IMR-90 (cell line): ENCODE results near the gene TGDS. TPM values are rescaled to one million over a fixed set of nuclear protein-coding genes. Genes with fewer than 3 reads are reported as not detected.

ENCODE experiments used
- ATAC-seq: fragments of 200-7000 bp; cut with Tn5 transposase; 2 replicates; pipeline ENCODE4 v1.9.1; 2020; ENCODE audit warnings: low read depth, mild to moderate bottlenecking, moderate library complexity
- BruUV-seq: library from RNA; stranded (reverse); fragments of 400-500 nt; replicated peaks from 2 replicates; lab custom pipeline; 2021; lab: Mats Ljungman, UMichigan
- CTCF ChIA-PET: fragments of 300-600 bp; formaldehyde crosslinking; extraction: SDS; loops from one replicate; lab custom pipeline; 2021; ENCODE audit warnings: antibody characterized with exemption; lab: Yijun Ruan, JAX
- POLR2A ChIA-PET: fragments of 300-600 bp; sonication (Branson Sonifier 250); formaldehyde crosslinking; loops from one replicate; lab custom pipeline; 2022; ENCODE audit warnings: antibody characterized with exemption; ENCODE audit not compliant: unreplicated experiment; lab: Charles Lee
- DNase-seq: peaks from one replicate; pipeline ENCODE4 v3.0.0; 2013
- H2AFZ ChIP-seq: replicated peaks from 2 replicates; pipeline ENCODE3; 2013; ENCODE audit warnings: low read length, mild to moderate bottlenecking; ENCODE audit not compliant: poor library complexity
- H2AK5ac ChIP-seq: 2 replicates; pipeline ENCODE4 v1.6.1; 2013; ENCODE audit warnings: low read depth, low read length, inconsistent platforms
- H2AK9ac ChIP-seq: replicated peaks from 2 replicates; pipeline ENCODE3; 2013; ENCODE audit warnings: mild to moderate bottlenecking, low read depth, low read length, moderate library complexity; ENCODE audit not compliant: poor library complexity
- H2BK120ac ChIP-seq: 2 replicates; pipeline ENCODE4 v1.6.1; 2013; ENCODE audit warnings: low read depth, low read length, inconsistent platforms
- H2BK15ac ChIP-seq: 3 replicates; pipeline ENCODE4 v1.6.1; 2013; ENCODE audit warnings: low read depth, low read length, inconsistent platforms
- H2BK20ac ChIP-seq: 2 replicates; pipeline ENCODE4 v1.6.1; 2013; ENCODE audit warnings: low read depth, mild to moderate bottlenecking, inconsistent platforms, low read length, moderate library complexity
- H2BK5ac ChIP-seq: 2 replicates; pipeline ENCODE4 v1.6.1; 2013; ENCODE audit warnings: mild to moderate bottlenecking, low read depth, low read length, inconsistent platforms; ENCODE audit not compliant: poor library complexity, severe bottlenecking
- H3K14ac ChIP-seq: replicated peaks from 2 replicates; pipeline ENCODE4 v1.6.1; 2013; ENCODE audit warnings: low read depth, low read length, inconsistent platforms
- H3K18ac ChIP-seq: 2 replicates; pipeline ENCODE4 v1.6.1; 2013; ENCODE audit warnings: low read depth, low read length, control low read depth
- H3K23ac ChIP-seq: 2 replicates; pipeline ENCODE4 v1.6.1; 2013; ENCODE audit warnings: low read depth, low read length, inconsistent platforms
- H3K27ac ChIP-seq: 2 replicates; pipeline ENCODE4 v1.5.1; 2013; ENCODE audit warnings: mild to moderate bottlenecking, control low read depth, low read length; ENCODE audit not compliant: insufficient read depth
- H3K27me3 ChIP-seq: 2 replicates; pipeline ENCODE4 v1.6.1; 2013; ENCODE audit warnings: low read length; ENCODE audit not compliant: control insufficient read depth, insufficient read depth
- H3K36me3 ChIP-seq: 2 replicates; pipeline ENCODE4 v1.6.1; 2013; ENCODE audit warnings: low read length, mixed read lengths; ENCODE audit not compliant: control insufficient read depth, insufficient read depth
- H3K4ac ChIP-seq: 2 replicates; pipeline ENCODE4 v1.6.1; 2013; ENCODE audit warnings: low read depth, low read length, inconsistent platforms
- H3K4me1 ChIP-seq: 2 replicates; pipeline ENCODE4 v1.6.1; 2013; ENCODE audit warnings: low read length, mixed read lengths; ENCODE audit not compliant: control insufficient read depth, insufficient read depth
- H3K4me2 ChIP-seq: 2 replicates; pipeline ENCODE4 v1.6.1; 2013; ENCODE audit warnings: low read depth, mild to moderate bottlenecking, control low read depth, low read length, moderate library complexity
- H3K4me3 ChIP-seq: 2 replicates; pipeline ENCODE4 v1.5.1; 2013; ENCODE audit warnings: low read depth, mild to moderate bottlenecking, control low read depth, low read length, moderate library complexity; ENCODE audit not compliant: insufficient read depth
- H3K56ac ChIP-seq: 2 replicates; pipeline ENCODE4 v1.6.1; 2013; ENCODE audit warnings: low read length, inconsistent platforms; ENCODE audit not compliant: insufficient read depth; ENCODE audit errors: extremely low read depth
- H3K79me1 ChIP-seq, 2 experiments: 2 replicates each; pipeline ENCODE4 v1.6.1; 2013; ENCODE audit warnings: low read length in 2 of 2, inconsistent platforms in 1 of 2, low read depth in 1 of 2
- H3K9ac ChIP-seq: 2 replicates; pipeline ENCODE4 v1.6.1; 2013; ENCODE audit warnings: low read depth, low read length, control low read depth
- H3K9me1 ChIP-seq: 2 replicates; pipeline ENCODE4 v1.6.1; 2013; ENCODE audit warnings: low read length, inconsistent platforms; ENCODE audit not compliant: insufficient read depth
- H3K9me3 ChIP-seq: 2 replicates; pipeline ENCODE4 v1.6.1; 2013; ENCODE audit warnings: low read length; ENCODE audit not compliant: control insufficient read depth, insufficient read depth
- H4K20me1 ChIP-seq: 2 replicates; pipeline ENCODE4 v1.6.1; 2013; ENCODE audit warnings: low read length, inconsistent platforms; ENCODE audit not compliant: insufficient read depth
- H4K5ac ChIP-seq: 2 replicates; pipeline ENCODE4 v1.6.1; 2013; ENCODE audit warnings: mild to moderate bottlenecking, low read depth, low read length, control low read depth
- H4K8ac ChIP-seq, 2 experiments: 2 replicates each; pipeline ENCODE4 v1.6.1; 2013; ENCODE audit warnings: low read depth in 2 of 2, low read length in 2 of 2, control low read depth in 1 of 2, inconsistent platforms in 1 of 2
- H4K91ac ChIP-seq: 2 replicates; pipeline ENCODE4 v1.6.1; 2013; ENCODE audit warnings: low read depth, low read length, inconsistent platforms; ENCODE audit not compliant: insufficient read depth
- BHLHE40 ChIP-seq: fragments of 150-350 bp; IDR thresholded peaks from 2 replicates; pipeline ENCODE4 v1.6.1; 2016; ENCODE audit warnings: mild to moderate bottlenecking, low read depth, low read length
- CEBPB ChIP-seq: IDR thresholded peaks from 2 replicates; pipeline ENCODE4 v1.6.1; 2012; ENCODE audit warnings: low read depth, low read length, improper control_type of control experiment
- FOS ChIP-seq: fragments of 150-350 bp; IDR thresholded peaks from 2 replicates; pipeline ENCODE4 v1.6.1; 2016; ENCODE audit warnings: low read depth, low read length
- MAFK ChIP-seq: IDR thresholded peaks from 2 replicates; pipeline ENCODE4 v1.6.1; 2012; ENCODE audit warnings: low read depth, low read length, improper control_type of control experiment
- MAZ ChIP-seq: IDR thresholded peaks from 2 replicates; pipeline ENCODE4 v1.6.1; 2012; ENCODE audit warnings: low read depth, mild to moderate bottlenecking, low read length, improper control_type of control experiment, moderate library complexity, borderline replicate concordance
- MXI1 ChIP-seq: IDR thresholded peaks from 2 replicates; pipeline ENCODE4 v1.6.1; 2012; ENCODE audit warnings: low read depth, mild to moderate bottlenecking, low read length, moderate library complexity, borderline replicate concordance
- POLR2A ChIP-seq: IDR thresholded peaks from 2 replicates; pipeline ENCODE4 v1.6.1; 2012; ENCODE audit warnings: mild to moderate bottlenecking, low read depth, low read length
- RAD21 ChIP-seq: IDR thresholded peaks from 2 replicates; pipeline ENCODE4 v1.6.1; 2012; ENCODE audit warnings: low read length, improper control_type of control experiment
- RCOR1 ChIP-seq: IDR thresholded peaks from 2 replicates; pipeline ENCODE4 v1.6.1; 2012; ENCODE audit warnings: mild to moderate bottlenecking, low read length, improper control_type of control experiment; ENCODE audit not compliant: insufficient replicate concordance
- RFX5 ChIP-seq: IDR thresholded peaks from 2 replicates; pipeline ENCODE4 v1.8.0; 2012; ENCODE audit warnings: low read depth, mild to moderate bottlenecking, low read length, moderate library complexity
- WGBS, 2 experiments: methylation state at CpG; one replicate each; pipeline versions ENCODE4 v1.1.5 to v1.1.7; 2013; ENCODE audit warnings: missing lambda C conversion rate in 2 of 2; ENCODE audit not compliant: insufficient read length in 1 of 2; ENCODE audit errors: extremely low coverage in 2 of 2; 5-methylcytosine and 5-hydroxymethylcytosine counted together
- dilution Hi-C: fragments of 300-500 bp; cut with HindIII; formaldehyde crosslinking; loops from one replicate; pipeline ENCODE4 v1.14.3; 2018; ENCODE audit warnings: low sequenced_read_pairs; ENCODE audit not compliant: unreplicated experiment
- in situ Hi-C: fragments of 300-500 bp; cut with MboI; formaldehyde crosslinking; loops from 3 replicates; pipeline ENCODE4 v1.14.3; 2019; ENCODE audit warnings: low sequenced_read_pairs, inconsistent platforms, mixed read lengths
- intact Hi-C: fragments of 100-400 bp; cut with micrococcal nuclease; formaldehyde crosslinking; loops from 2 replicates; pipeline ENCODE4 v1.10.0; 2022
- polyA plus RNA-seq, 3 experiments: library from polyadenylated mRNA; depleted of rRNA; stranded (reverse); fragments of >200 nt; gene quantifications; 2 replicates each; pipeline ENCODE4 v1.2.3, GENCODE V29; 2012; ENCODE audit warnings: low replicate concordance in 1 of 3
- total RNA-seq: library from RNA; depleted of rRNA; stranded (reverse); fragments of >200 nt; gene quantifications from 2 replicates; pipeline ENCODE4 v1.2.3, GENCODE V29; 2012
- TF ChIP-seq, protein P1 (sequence below): fragments of 150-350 bp; IDR thresholded peaks from 2 replicates; pipeline ENCODE4 v1.6.1; 2016; ENCODE audit warnings: low read depth, mild to moderate bottlenecking, low read length, moderate library complexity, borderline replicate concordance
- TF ChIP-seq, protein P2 (sequence below): fragments of 150-350 bp; IDR thresholded peaks from 2 replicates; pipeline ENCODE4 v1.6.1; 2017; ENCODE audit warnings: mild to moderate bottlenecking, antibody characterized with exemption, low read length, low read depth
- TF ChIP-seq, protein P3 (sequence below): conservative IDR thresholded peaks from 2 replicates; pipeline ENCODE4 v1.5.1; 2012; ENCODE audit warnings: mild to moderate bottlenecking, low read depth, low read length, improper control_type of control experiment

The TGDS gene
- total and polyA plus RNA-seq, 2 of the 4 experiments (the other 2 are of a cell fraction): 9.6 to 15.6 TPM

DNA sequence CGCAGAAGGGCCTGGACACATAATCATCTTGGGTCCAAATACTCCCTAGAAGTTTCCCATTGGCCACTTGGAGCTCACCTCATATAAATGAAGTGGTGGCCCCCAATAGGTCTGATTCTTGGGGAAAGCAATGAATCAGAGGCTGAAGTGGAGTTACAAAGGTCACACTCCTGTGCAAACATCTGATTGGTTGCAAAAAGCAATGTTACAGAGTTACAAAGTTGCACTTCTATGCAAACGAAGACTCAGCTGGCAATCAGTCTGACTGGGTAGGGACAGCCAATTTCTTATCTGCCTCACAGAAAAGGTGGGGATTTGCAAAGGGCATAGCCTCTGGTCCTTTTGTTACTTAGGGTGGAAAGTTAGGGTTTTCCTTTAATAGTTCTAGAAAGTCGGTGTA is 3.9 kb upstream of the TGDS start:
- Histone ChIP-seq H3K4ac (no peak overlapping the region), H3K23ac (no peak overlapping the region), H3K79me1 (peaks cover 19 to 37% of the 10 kb centered on the region in 2 experiments), H3K4me3 (no peak overlapping the region), H3K14ac (no peak overlapping the region), H3K27ac (no peak overlapping the region), H3K56ac (no peak overlapping the region), H4K5ac (no peak overlapping the region), H4K20me1 (peaks cover 2% of the 10 kb centered on the region; the same call in 1 of the 2 replicates), H3K18ac (no peak overlapping the region), H3K9me1 (peaks cover 4% of the 10 kb centered on the region; the same call in 1 of the 2 replicates), H2BK20ac (no peak overlapping the region), H3K9me3 (no peaks in the 10 kb centered on the region), H4K91ac (no peak overlapping the region), H2AK9ac (no peak overlapping the region), H4K8ac (no peak overlapping the region), H3K4me1 (peaks cover 8% of the 10 kb centered on the region), H3K27me3 (no peaks in the 10 kb centered on the region), H3K4me2 (no peak overlapping the region), H3K36me3 (no peaks in the 10 kb centered on the region), H2AK5ac (no peak overlapping the region), H2AFZ (no peak overlapping the region), H2BK120ac (no peak overlapping the region), H2BK5ac (no peak overlapping the region), H2BK15ac (no peak overlapping the region), H3K9ac (no peak overlapping the region)
- intact Hi-C loops (loop anchor here (10.0 kb wide), 1 partner anchor 1765 kb away; no protein-coding TSS in a partner anchor), dilution Hi-C loops (no loop called here), in situ Hi-C loops (loop anchor here (25.0 kb wide), 1 partner anchor 1363 kb away; the partner anchor contains the start of gene GPC6)
- ChIA-PET CTCF (no interaction called here), POLR2A (no interaction called here)
- BruUV-seq: no TSS peak
- DNase-seq: no peak
- no peak for TF ChIP-seq MXI1
- TF ChIP-seq BHLHE40: no peak
- TF ChIP-seq MAZ: no peak
- no peak for TF ChIP-seq RAD21
- TF ChIP-seq RFX5: no peak
- TF ChIP-seq, protein P1, sequence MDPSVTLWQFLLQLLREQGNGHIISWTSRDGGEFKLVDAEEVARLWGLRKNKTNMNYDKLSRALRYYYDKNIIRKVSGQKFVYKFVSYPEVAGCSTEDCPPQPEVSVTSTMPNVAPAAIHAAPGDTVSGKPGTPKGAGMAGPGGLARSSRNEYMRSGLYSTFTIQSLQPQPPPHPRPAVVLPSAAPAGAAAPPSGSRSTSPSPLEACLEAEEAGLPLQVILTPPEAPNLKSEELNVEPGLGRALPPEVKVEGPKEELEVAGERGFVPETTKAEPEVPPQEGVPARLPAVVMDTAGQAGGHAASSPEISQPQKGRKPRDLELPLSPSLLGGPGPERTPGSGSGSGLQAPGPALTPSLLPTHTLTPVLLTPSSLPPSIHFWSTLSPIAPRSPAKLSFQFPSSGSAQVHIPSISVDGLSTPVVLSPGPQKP: no peak
- TF ChIP-seq POLR2A: no peak
- TF ChIP-seq FOS: no peak
- TF ChIP-seq, protein P2, sequence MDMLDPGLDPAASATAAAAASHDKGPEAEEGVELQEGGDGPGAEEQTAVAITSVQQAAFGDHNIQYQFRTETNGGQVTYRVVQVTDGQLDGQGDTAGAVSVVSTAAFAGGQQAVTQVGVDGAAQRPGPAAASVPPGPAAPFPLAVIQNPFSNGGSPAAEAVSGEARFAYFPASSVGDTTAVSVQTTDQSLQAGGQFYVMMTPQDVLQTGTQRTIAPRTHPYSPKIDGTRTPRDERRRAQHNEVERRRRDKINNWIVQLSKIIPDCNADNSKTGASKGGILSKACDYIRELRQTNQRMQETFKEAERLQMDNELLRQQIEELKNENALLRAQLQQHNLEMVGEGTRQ: no peak
- TF ChIP-seq, protein P3, sequence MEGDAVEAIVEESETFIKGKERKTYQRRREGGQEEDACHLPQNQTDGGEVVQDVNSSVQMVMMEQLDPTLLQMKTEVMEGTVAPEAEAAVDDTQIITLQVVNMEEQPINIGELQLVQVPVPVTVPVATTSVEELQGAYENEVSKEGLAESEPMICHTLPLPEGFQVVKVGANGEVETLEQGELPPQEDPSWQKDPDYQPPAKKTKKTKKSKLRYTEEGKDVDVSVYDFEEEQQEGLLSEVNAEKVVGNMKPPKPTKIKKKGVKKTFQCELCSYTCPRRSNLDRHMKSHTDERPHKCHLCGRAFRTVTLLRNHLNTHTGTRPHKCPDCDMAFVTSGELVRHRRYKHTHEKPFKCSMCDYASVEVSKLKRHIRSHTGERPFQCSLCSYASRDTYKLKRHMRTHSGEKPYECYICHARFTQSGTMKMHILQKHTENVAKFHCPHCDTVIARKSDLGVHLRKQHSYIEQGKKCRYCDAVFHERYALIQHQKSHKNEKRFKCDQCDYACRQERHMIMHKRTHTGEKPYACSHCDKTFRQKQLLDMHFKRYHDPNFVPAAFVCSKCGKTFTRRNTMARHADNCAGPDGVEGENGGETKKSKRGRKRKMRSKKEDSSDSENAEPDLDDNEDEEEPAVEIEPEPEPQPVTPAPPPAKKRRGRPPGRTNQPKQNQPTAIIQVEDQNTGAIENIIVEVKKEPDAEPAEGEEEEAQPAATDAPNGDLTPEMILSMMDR: no peak
- no peak for TF ChIP-seq RCOR1
- TF ChIP-seq CEBPB: no peak
- no peak for TF ChIP-seq MAFK
- no peak for ATAC-seq
- no CpG with 5 or more reads among the region's 3 CpGs for WGBS, 2 experiments
